Fibroblast of skin of scalp (primary cell): Measurements from ENCODE around the gene MUC2.

Experiments used
- DNase-seq: peaks from one replicate; pipeline ENCODE4 v3.0.0-alpha.2; 2013

Gene MUC2

GRCh38 chr11:1087961-1088926, 13.6 kb downstream of the MUC2 start:
- DNase-seq, result no peak

GRCh38 chr11:1088927-1089737, 14.5 kb downstream of the MUC2 start:
- DNase-seq, result no peak

- no peak for DNase-seq
These were observed 15.3 kb downstream of the MUC2 start for GRCh38 chr11:1089738-1090599.

- DNase-seq, result no peak
These were observed 16.1 kb downstream of the MUC2 start for GRCh38 chr11:1090600-1091331.

- no peak for DNase-seq
These were observed 16.8 kb downstream of the MUC2 start for GRCh38 chr11:1091332-1092083.

GRCh38 chr11:1092145-1092670, 17.5 kb downstream of the MUC2 start:
- DNase-seq, result no peak

- no peak for DNase-seq
These were observed 18.2 kb downstream of the MUC2 start for GRCh38 chr11:1092919-1093318.

GRCh38 chr11:1099519-1100355, 25.1 kb downstream of the MUC2 start:
- no peak for DNase-seq

GRCh38 chr11:1100417-1101245, 26.0 kb downstream of the MUC2 start:
- no peak for DNase-seq

- no peak for DNase-seq
These were observed 26.8 kb downstream of the MUC2 start for GRCh38 chr11:1101318-1102089.

GRCh38 chr11:1102221-1102971, 27.7 kb downstream of the MUC2 start:
- DNase-seq, result no peak

- DNase-seq, result no peak
These were observed 28.3 kb downstream of the MUC2 start for GRCh38 chr11:1102996-1103395.

- no peak for DNase-seq
These were observed 29.0 kb downstream of the MUC2 start for GRCh38 chr11:1103401-1104360.

GRCh38 chr11:1104411-1105182, 29.9 kb downstream of the MUC2 start:
- no peak for DNase-seq

- DNase-seq, result no peak
These were observed 30.5 kb downstream of the MUC2 start for GRCh38 chr11:1105183-1105565.
